Heart left ventricle (tissue), 16 donors: ENCODE measurements around the gene KCNMA1. TPM values are rescaled to one million over a fixed set of nuclear protein-coding genes. Genes with fewer than 3 reads are reported as not detected.
A peak's percentile ranks its signal among the peaks of the same experiment; 100 is the strongest.

ENCODE experiments used
- ATAC-seq, 4 donors: fragments of 200-7000 bp; cut with Tn5 transposase; one replicate each; pipeline ENCODE4 v1.9.1; 2020 to 2022; ENCODE audit warnings: moderate library complexity in 4 of 4, mild to moderate bottlenecking in 3 of 4, moderate number of reproducible peaks in 1 of 4
- DNase-seq, 5 donors: peaks; one replicate each; pipeline ENCODE4 v3.0.0-alpha.2; 2020
- H3K27ac ChIP-seq, 12 donors: fragments of 200-600 bp; sonication (generic) in 4 of 12; one replicate each; pipeline versions ENCODE4 v1.5.0 to v1.8.0; 2016 to 2022; ENCODE audit warnings: mild to moderate bottlenecking in 2 of 12
- H3K27me3 ChIP-seq, 9 donors: fragments of 200-600 bp; sonication (generic) in 2 of 9; one replicate each; pipeline versions ENCODE4 v1.5.1 to v1.8.0; 2016 to 2022; ENCODE audit warnings: mild to moderate bottlenecking in 3 of 9
- H3K36me3 ChIP-seq, 9 donors: fragments of 200-600 bp; sonication (generic) in 2 of 9; one replicate each; pipeline versions ENCODE4 v1.5.0 to v1.8.0; 2018 to 2022; ENCODE audit warnings: mild to moderate bottlenecking in 2 of 9
- H3K4me1 ChIP-seq, 12 donors: fragments of 200-600 bp; sonication (generic) in 4 of 12; one replicate each; pipeline versions ENCODE4 v1.5.0 to v1.8.0; 2016 to 2022; ENCODE audit warnings: mild to moderate bottlenecking in 3 of 12
- H3K4me3 ChIP-seq, 12 donors: fragments of 200-600 bp; sonication (generic) in 4 of 12; one replicate each; pipeline versions ENCODE4 v1.5.0 to v1.8.0; 2017 to 2022; ENCODE audit warnings: mild to moderate bottlenecking in 9 of 12, moderate library complexity in 4 of 12
- H3K9me3 ChIP-seq, 12 donors: fragments of 200-600 bp; sonication (generic) in 4 of 12; one replicate each; pipeline versions ENCODE4 v1.5.0 to v1.8.0; 2016 to 2022; ENCODE audit warnings: mild to moderate bottlenecking in 1 of 12
- POLR2A ChIP-seq, 2 donors: fragments of 450-650 bp; IDR thresholded peaks; one replicate each; pipeline ENCODE4 v1.6.1; 2017; ENCODE audit warnings: antibody characterized with exemption in 2 of 2, mild to moderate bottlenecking in 2 of 2, moderate library complexity in 2 of 2
- WGBS, 4 donors: extraction: QIAGEN DNeasy Blood & Tissue Kit in 2 of 4; methylation state at CpG; one replicate each; pipeline versions ENCODE4 v1.1.5 to v1.1.7; 2013 to 2018; 5-methylcytosine and 5-hydroxymethylcytosine counted together
- intact Hi-C, 10 donors: fragments of 100-400 bp; cut with DNase I; formaldehyde crosslinking; loops; one replicate each; pipeline versions ENCODE4 v1.11.1 to v1.14.2; 2022
- polyA plus RNA-seq, 2 donors: library from polyadenylated mRNA; stranded (reverse); fragments of 200-250 nt; gene quantifications; one replicate each; pipeline ENCODE4 v1.2.3, GENCODE V29; 2013
- total RNA-seq, 9 donors: library from RNA; depleted of rRNA in 2 of 9; stranded (reverse); fragments of >200 nt in 2 of 9; fragmentation: NEBNext Ultra II Directional in 3 of 9; extraction: Animal tissue kit (Norgen Biotek cat#: 25700) in 3 of 9; gene quantifications; one replicate each; pipeline versions ENCODE4 v1.1.0 to v1.2.4, GENCODE V29; 2016 to 2023
- TF ChIP-seq, protein P1 (sequence below), 12 donors: fragments of 200-600 bp; sonication (generic) in 4 of 12; IDR thresholded peaks; one replicate each; pipeline versions ENCODE4 v1.5.0 to v1.8.0; 2018 to 2022; ENCODE audit warnings: antibody characterized with exemption in 12 of 12, mild to moderate bottlenecking in 5 of 12
- donor health status: ischemic (EF 13 %, LVEDD 7.1; RV severe dilation, severe dysfunction).
- donor health status: healthy with polysubstance abuse.
- donor health status: DM: no; HTN: yes; CAD: no.
- donor health status: DM: no; HTN: no; CAD: no.
- donor health status: ischemic (EF 25% LVEDD 6.9; RV normal size, moderate dysfunction).
- donor health status: ischemic (EF 25% LVEDD 5.7; RV mildly dilated, moderate dysfunction).
- donor health status: healthy.
- donor health status: DM: yes; HTN: yes; CAD: no.
- donor health status: ischemic (EF 35%, LVEDD 5.7; RV mildly dilated, moderate dysfunction).
- donor health status: nonischemic (EF 11% LVEDD 7.7; RV severe dilation, severe dysfunction).
- donor health status: DM: yes; HTN: yes; CAD: no.
- donor health status: PGD.
- donor health status: ischemic (EF 29% LVEDD 5.4; RV normal size, mild dysfunction).
- donor health status: nonischemic (EF 23%, LVEDD 6.1; RV moderate dilation, normal function).

KCNMA1 gene
- total and polyA plus RNA-seq, 11 donors = 0.39 to 8.7 (median 1.7) TPM

DNA sequence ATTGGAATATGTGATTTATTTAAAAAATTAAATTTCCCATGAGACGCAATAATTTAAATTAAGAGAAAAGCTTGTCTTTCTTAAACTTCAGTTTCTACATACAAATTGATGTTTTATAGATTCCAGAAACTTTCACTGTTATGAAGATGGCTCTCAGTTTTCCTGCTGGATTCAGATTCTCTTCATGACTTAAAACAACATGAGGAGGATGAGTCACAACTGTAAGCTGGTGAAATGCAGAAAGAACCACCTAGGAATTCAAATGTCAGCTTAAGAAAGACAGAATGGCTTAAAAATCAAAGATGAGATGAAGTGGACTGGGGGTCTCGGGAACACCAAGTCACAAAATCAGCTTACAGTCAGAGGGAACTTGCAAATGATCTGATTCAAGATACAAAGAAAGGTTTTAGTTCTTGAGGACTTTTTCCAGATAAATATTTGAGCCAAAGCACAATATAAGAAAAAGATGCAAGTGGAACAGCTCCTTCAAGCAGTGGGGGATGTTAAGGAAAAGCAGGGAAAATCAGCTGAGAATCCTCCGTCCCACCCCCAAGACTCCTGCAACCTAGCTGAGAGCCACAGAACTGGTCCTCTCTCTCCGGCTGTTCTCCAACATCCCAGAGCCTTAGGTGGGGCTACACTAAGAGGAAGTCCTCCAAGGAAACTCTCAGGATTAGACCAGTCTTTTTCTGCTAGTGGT, 279.8 kb downstream of the KCNMA1 start:
- no peaks in the 10 kb centered on the region for H3K4me1 ChIP-seq
- no peaks in the 10 kb centered on the region for H3K9me3 ChIP-seq
- TF ChIP-seq POLR2A (IDR thresholded peaks at IDR 0.05) = no peak
- TF ChIP-seq, protein P1, sequence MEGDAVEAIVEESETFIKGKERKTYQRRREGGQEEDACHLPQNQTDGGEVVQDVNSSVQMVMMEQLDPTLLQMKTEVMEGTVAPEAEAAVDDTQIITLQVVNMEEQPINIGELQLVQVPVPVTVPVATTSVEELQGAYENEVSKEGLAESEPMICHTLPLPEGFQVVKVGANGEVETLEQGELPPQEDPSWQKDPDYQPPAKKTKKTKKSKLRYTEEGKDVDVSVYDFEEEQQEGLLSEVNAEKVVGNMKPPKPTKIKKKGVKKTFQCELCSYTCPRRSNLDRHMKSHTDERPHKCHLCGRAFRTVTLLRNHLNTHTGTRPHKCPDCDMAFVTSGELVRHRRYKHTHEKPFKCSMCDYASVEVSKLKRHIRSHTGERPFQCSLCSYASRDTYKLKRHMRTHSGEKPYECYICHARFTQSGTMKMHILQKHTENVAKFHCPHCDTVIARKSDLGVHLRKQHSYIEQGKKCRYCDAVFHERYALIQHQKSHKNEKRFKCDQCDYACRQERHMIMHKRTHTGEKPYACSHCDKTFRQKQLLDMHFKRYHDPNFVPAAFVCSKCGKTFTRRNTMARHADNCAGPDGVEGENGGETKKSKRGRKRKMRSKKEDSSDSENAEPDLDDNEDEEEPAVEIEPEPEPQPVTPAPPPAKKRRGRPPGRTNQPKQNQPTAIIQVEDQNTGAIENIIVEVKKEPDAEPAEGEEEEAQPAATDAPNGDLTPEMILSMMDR (IDR thresholded peaks at IDR 0.05) = no peak
- H3K36me3 ChIP-seq = no peaks in the 10 kb centered on the region
- H3K27ac ChIP-seq = peak overlapping the region in 1 of 12 donors; percentile 32
- intact Hi-C loops = no loop called here
- DNase-seq = no peak
- H3K27me3 ChIP-seq = peaks cover 0 to 5% (median 0%) of the 10 kb centered on the region in 9 donors
- H3K4me3 ChIP-seq = no peak overlapping the region
- WGBS, 4 donors = 70 to 78% (median 76%) methylated on average over 4 of the region's 4 CpGs
- no peak for ATAC-seq

DNA sequence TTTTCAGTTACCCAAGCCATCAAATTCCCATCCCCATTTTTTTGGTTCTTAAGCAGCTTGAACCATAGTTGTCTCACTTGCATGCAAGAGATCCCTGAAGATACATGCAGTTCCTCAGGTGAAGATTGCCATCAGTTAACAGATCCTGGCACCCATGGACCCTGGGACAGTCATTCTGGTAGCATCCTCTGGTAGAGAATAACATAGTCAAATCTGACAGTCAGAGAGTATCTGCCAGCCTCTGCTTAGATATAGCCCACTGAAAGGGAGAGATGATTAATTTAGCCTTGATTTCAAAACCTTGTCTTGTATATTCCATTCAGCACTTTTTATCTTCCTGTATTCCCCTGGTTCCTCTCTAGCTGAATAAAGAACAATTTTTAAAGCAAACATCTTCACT, 280.4 kb downstream of the KCNMA1 start:
- no peak for TF ChIP-seq POLR2A (IDR thresholded peaks at IDR 0.05)
- TF ChIP-seq, protein P1 (IDR thresholded peaks at IDR 0.05) = no peak
- intact Hi-C loops = no loop called here
- peak overlapping the region in 1 of 12 donors; percentile 32 for H3K27ac ChIP-seq
- peaks cover 0 to 5% (median 0%) of the 10 kb centered on the region in 9 donors for H3K27me3 ChIP-seq
- DNase-seq (no peak), ATAC-seq (no peak)
- no peaks in the 10 kb centered on the region for H3K4me1 ChIP-seq
- H3K36me3 ChIP-seq = no peaks in the 10 kb centered on the region
- H3K9me3 ChIP-seq = no peaks in the 10 kb centered on the region
- no peak overlapping the region for H3K4me3 ChIP-seq

DNA sequence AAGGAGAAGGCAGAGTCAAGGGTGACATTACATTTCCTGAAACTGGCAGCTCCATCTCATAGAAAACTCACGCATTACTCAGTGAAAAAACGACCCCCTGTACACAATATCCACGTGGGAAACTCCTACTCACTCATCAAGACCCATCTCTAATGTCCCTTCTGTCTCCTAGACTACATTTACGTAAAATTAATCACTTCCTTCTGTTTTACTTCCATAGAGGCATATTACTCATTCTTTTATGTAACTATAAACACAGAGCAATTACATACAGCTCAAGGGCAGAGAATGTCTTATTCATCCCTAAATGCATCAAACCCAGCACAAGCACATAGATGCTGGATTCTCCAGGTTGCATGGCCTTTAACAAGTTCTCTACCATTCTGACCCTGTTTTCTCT, 281.8 kb downstream of the KCNMA1 start:
- ATAC-seq = no peak
- no peak overlapping the region for H3K4me3 ChIP-seq
- no peaks in the 10 kb centered on the region for H3K4me1 ChIP-seq
- no peak for DNase-seq
- no peaks in the 10 kb centered on the region for H3K36me3 ChIP-seq
- TF ChIP-seq, protein P1 (IDR thresholded peaks at IDR 0.05) = no peak
- no peak for TF ChIP-seq POLR2A (IDR thresholded peaks at IDR 0.05)
- H3K27ac ChIP-seq = no peak overlapping the region
- intact Hi-C loops = no loop called here
- H3K27me3 ChIP-seq = peaks cover 0 to 5% (median 0%) of the 10 kb centered on the region in 9 donors
- H3K9me3 ChIP-seq = no peaks in the 10 kb centered on the region
- WGBS, 4 donors = 56 to 63% (median 61%) methylated on average over 4 of the region's 4 CpGs

DNA sequence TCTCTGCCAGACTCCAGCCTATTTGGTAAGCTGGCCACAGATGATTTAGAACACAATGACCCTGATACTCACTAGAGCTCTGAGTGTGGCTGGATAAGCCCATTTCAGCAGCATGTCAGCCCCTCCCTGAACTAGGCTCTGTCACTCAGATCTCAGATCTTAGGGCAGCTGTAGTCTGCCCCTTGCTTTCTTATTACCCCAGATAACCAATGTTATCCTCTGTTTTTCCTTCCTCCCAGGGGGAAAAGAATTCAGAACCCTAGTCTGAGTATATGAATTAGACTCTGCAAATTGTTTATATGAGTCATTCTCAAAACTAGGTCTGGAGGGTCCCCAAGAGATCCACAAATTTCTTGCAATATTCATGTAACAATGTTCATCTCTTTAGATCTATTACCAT, 286.2 kb downstream of the KCNMA1 start:
- TF ChIP-seq POLR2A (IDR thresholded peaks at IDR 0.05) = no peak
- H3K27ac ChIP-seq = peak overlapping the region in 1 of 12 donors; percentile 13
- no peaks in the 10 kb centered on the region for H3K4me1 ChIP-seq
- H3K4me3 ChIP-seq = no peak overlapping the region
- ATAC-seq (peak in 1 of 4 donors; percentile 53), DNase-seq (no peak)
- H3K9me3 ChIP-seq = no peaks in the 10 kb centered on the region
- H3K36me3 ChIP-seq = no peaks in the 10 kb centered on the region
- H3K27me3 ChIP-seq = no peaks in the 10 kb centered on the region
- intact Hi-C loops = no loop called here

DNA sequence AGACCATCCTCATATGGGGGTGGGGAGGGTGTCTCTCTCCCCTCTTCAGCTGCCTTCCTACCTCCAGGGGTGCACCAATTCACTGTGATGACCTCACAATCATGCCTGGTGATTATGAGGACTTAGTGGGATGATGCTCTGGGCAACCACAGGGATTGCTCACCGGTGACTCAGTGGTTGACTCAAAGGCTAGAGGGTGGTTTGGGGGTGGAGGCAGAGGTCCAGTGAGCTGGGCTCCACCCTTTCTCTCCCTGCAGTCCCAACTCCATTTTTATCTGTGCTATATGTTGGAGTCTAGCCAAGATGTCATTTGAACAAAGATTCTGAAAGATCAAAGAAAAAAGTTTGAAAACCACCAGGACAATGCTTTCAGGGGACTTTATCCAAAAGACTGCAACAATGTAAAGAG, 286.9 kb downstream of the KCNMA1 start:
- Histone ChIP-seq H3K9me3 (no peaks in the 10 kb centered on the region), H3K27me3 (no peaks in the 10 kb centered on the region), H3K4me3 (no peak overlapping the region), H3K27ac (no peak overlapping the region), H3K4me1 (no peaks in the 10 kb centered on the region), H3K36me3 (no peaks in the 10 kb centered on the region)
- peak in 1 of 5 donors; percentile 66 for DNase-seq
- TF ChIP-seq, protein P1 (IDR thresholded peaks at IDR 0.05) = no peak
- no peak for TF ChIP-seq POLR2A (IDR thresholded peaks at IDR 0.05)
- intact Hi-C loops = no loop called here
- 64 to 79% (median 71%) methylated on average over 1 of the region's 1 CpG for WGBS, 4 donors
- peak in 3 of 4 donors; percentile 18 to 98 (median 82) for ATAC-seq
